CD4-positive, alpha-beta T cell (primary cell): Measurements from ENCODE around the gene SSUH2. TPM values are rescaled to one million over a fixed set of nuclear protein-coding genes. Genes with fewer than 3 reads are reported as not detected.
A peak's percentile ranks its signal among the peaks of the same experiment; 100 is the strongest.

Experiments
- ATAC-seq: fragments of 200-7000 bp; cut with Tn5 transposase; one replicate; pipeline ENCODE4 v1.10.0; 2022; ENCODE audit warnings: mild to moderate bottlenecking; ENCODE audit not compliant: poor library complexity
- CTCF ChIA-PET: fragments of 350-600 bp; sonication (Branson Sonifier 250); formaldehyde crosslinking; loops from one replicate; lab custom pipeline; 2021; ENCODE audit warnings: antibody characterized with exemption, inconsistent platforms; lab: Charles Lee
- POLR2A ChIA-PET: fragments of 350-600 bp; sonication (Branson Sonifier 250); formaldehyde crosslinking; loops from one replicate; lab custom pipeline; 2021; ENCODE audit warnings: antibody characterized with exemption, inconsistent platforms; lab: Charles Lee
- DNase-seq, 14 experiments: peaks; one replicate each; pipeline ENCODE4 v3.0.0-alpha.2; 2013 to 2020; ENCODE audit warnings: mixed read lengths in 2 of 14
- H3K27ac ChIP-seq, 2 donors: one replicate each; pipeline versions ENCODE4 v1.5.1 to v1.7.0; 2013; ENCODE audit warnings: low read length in 2 of 2, low read depth in 1 of 2, mild to moderate bottlenecking in 1 of 2
- H3K27me3 ChIP-seq, 2 experiments: 1 replicate in 1 of 2; 2 replicates in 1 of 2; pipeline versions ENCODE4 v1.6.1 to v1.7.0; 2013; ENCODE audit warnings: low read length in 2 of 2, control low read depth in 1 of 2, mild to moderate bottlenecking in 1 of 2, moderate library complexity in 1 of 2; ENCODE audit not compliant: insufficient read depth in 2 of 2, control insufficient read depth in 1 of 2
- H3K36me3 ChIP-seq: one replicate; pipeline ENCODE4 v1.6.1; 2013; ENCODE audit warnings: low read length, control low read depth; ENCODE audit not compliant: insufficient read depth
- H3K4me1 ChIP-seq: one replicate; pipeline ENCODE4 v1.6.1; 2013; ENCODE audit warnings: low read length, control low read depth; ENCODE audit not compliant: insufficient read depth
- H3K4me3 ChIP-seq: one replicate; pipeline ENCODE4 v1.5.1; 2013; ENCODE audit warnings: mild to moderate bottlenecking, low read length, moderate library complexity
- H3K9me3 ChIP-seq, 2 experiments: 1 replicate in 1 of 2; 2 replicates in 1 of 2; pipeline versions ENCODE4 v1.6.1 to v1.7.0; 2013; ENCODE audit warnings: low read length in 2 of 2, mild to moderate bottlenecking in 2 of 2, control low read depth in 1 of 2, moderate library complexity in 1 of 2; ENCODE audit not compliant: control insufficient read depth in 1 of 2, insufficient read depth in 1 of 2
- H3K27ac Mint-ChIP-seq: one replicate; pipeline ENCODE4 v1.8.0; 2020; ENCODE audit warnings: mixed read lengths
- H3K27me3 Mint-ChIP-seq: one replicate; pipeline ENCODE4 v1.8.0; 2021; ENCODE audit warnings: mixed read lengths
- H3K36me3 Mint-ChIP-seq: one replicate; pipeline ENCODE4 v1.8.0; 2021; ENCODE audit warnings: low read depth, mixed read lengths
- H3K4me1 Mint-ChIP-seq: one replicate; pipeline ENCODE4 v1.8.0; 2021; ENCODE audit warnings: low read depth, mixed read lengths
- H3K4me3 Mint-ChIP-seq: one replicate; pipeline ENCODE4 v1.8.0; 2020; ENCODE audit warnings: mild to moderate bottlenecking, mixed read lengths
- H3K9me3 Mint-ChIP-seq: one replicate; pipeline ENCODE4 v1.8.0; 2020; ENCODE audit warnings: mixed read lengths
- intact Hi-C, 2 experiments: fragments of 100-400 bp; cut with DNase I in 1 of 2; cut with micrococcal nuclease in 1 of 2; formaldehyde crosslinking; loops; one replicate each; pipeline versions ENCODE4 v1.15.1 to v1.9.0; 2023 to 2025; cut with DNase I, micrococcal nuclease
- total RNA-seq, 174 experiments: library from RNA in 2 of 174; stranded (reverse) in 2 of 174; gene quantifications; one replicate each; pipeline ENCODE4 v1.2.3 and lab custom pipeline; 2021 to 2026
- TF ChIP-seq, protein P1 (sequence below): fragments of 200-600 bp; IDR thresholded peaks from one replicate; pipeline ENCODE4 v1.8.0; 2022; ENCODE audit warnings: antibody characterized with exemption, mild to moderate bottlenecking

Gene SSUH2
- total RNA-seq, 2 experiments from 2014 or later: not detected

DNA sequence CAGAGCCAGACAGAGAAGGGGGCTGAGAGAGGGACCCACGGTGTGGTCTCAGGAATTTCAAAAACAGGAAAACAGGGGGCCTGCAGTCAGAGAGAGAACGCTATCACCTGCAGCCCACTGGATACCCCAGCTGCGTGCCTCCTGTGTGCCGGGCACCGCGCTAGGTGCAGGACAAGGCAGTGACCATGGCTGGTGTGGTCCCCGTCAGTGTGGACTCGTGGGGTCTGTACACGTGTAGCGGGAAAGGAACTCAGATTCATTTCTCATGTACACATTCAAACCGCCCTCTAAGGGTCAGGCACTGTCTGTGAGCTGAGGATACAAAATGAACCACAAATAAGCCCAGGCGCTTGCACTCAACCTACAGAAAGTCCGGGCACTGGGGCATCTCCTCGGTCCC, 20.9 kb downstream of the SSUH2 start:
- Mint-ChIP-seq H3K27ac (no peak overlapping the region), H3K36me3 (no peaks in the 10 kb centered on the region), H3K9me3 (peaks cover 2% of the 10 kb centered on the region), H3K4me1 (peaks cover 6% of the 10 kb centered on the region), H3K4me3 (no peak overlapping the region), H3K27me3 (peaks cover 17% of the 10 kb centered on the region)
- Histone ChIP-seq H3K27ac (no peak overlapping the region), H3K4me3 (no peak overlapping the region), H3K27me3 (no peaks in the 10 kb centered on the region), H3K4me1 (peaks cover 3% of the 10 kb centered on the region), H3K36me3 (no peaks in the 10 kb centered on the region), H3K9me3 (peaks cover 0 to 19% of the 10 kb centered on the region in 2 experiments)
- ChIA-PET POLR2A (no interaction called here), CTCF (no interaction called here)
- TF ChIP-seq, protein P1, sequence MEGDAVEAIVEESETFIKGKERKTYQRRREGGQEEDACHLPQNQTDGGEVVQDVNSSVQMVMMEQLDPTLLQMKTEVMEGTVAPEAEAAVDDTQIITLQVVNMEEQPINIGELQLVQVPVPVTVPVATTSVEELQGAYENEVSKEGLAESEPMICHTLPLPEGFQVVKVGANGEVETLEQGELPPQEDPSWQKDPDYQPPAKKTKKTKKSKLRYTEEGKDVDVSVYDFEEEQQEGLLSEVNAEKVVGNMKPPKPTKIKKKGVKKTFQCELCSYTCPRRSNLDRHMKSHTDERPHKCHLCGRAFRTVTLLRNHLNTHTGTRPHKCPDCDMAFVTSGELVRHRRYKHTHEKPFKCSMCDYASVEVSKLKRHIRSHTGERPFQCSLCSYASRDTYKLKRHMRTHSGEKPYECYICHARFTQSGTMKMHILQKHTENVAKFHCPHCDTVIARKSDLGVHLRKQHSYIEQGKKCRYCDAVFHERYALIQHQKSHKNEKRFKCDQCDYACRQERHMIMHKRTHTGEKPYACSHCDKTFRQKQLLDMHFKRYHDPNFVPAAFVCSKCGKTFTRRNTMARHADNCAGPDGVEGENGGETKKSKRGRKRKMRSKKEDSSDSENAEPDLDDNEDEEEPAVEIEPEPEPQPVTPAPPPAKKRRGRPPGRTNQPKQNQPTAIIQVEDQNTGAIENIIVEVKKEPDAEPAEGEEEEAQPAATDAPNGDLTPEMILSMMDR: no peak
- intact Hi-C loops: loop anchor here (5.0 to 10.0 kb wide), 3 partner anchors 176 to 299 kb away; no protein-coding TSS in a partner anchor
- DNase-seq (no peak), ATAC-seq (no peak)

DNA sequence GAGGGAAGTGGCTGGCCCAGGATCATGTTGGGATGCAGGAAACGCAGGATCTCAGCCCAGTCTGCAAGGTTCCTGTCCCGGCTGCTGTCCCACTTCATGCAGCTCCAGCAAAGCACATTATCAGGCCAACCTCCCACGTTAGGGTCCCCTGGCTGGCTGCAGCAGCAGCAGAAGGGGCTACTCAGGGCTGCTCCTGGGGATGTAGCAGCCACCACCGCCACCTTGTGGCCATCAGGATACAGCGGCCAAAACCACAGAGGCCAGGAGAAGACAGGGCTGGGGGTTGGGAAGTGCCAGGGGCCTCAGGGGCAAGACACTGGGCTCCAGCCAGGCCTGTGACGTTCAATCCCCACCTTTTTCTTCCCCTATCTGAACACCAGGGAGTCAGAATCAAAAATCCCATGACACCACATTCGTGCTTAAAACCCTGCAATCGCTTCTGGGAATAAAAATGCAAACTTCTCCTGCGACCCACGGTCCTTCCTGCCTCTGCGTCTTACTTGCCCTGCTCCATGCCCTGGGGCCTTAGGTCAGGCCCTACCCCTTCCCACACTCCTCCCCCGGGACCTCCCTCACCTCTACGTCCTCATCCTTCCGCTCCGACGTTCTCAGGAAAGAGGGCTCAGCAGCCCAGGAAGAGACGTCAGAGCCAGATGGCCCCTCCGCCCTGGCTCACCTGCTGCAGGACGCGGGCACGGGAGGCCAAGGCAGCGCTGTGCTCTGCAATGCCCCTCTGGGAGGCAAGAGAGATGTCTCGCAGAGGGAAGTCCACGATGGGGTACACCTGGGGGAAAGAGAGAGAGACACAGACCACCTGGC, 21.5 kb downstream of the SSUH2 start:
- H3K4me1 ChIP-seq: peaks cover 3% of the 10 kb centered on the region
- POLR2A ChIA-PET: no interaction called here
- Mint-ChIP-seq H3K9me3 (peaks cover 2% of the 10 kb centered on the region), H3K27me3 (peaks cover 17% of the 10 kb centered on the region), H3K4me1 (peaks cover 6% of the 10 kb centered on the region), H3K36me3 (no peaks in the 10 kb centered on the region), H3K4me3 (no peak overlapping the region), H3K27ac (no peak overlapping the region)
- H3K27me3 ChIP-seq: no peaks in the 10 kb centered on the region
- TF ChIP-seq, protein P1: peak; percentile 56
- DNase-seq (peak in 10 of 14 experiments; percentile 10 to 54 (median 26)), ATAC-seq (no peak)
- H3K9me3 ChIP-seq: peaks cover 0 to 24% of the 10 kb centered on the region in 2 experiments
- peak overlapping the region; percentile 35 for H3K4me3 ChIP-seq
- CTCF ChIA-PET: no interaction called here
- no peak overlapping the region for H3K27ac ChIP-seq
- H3K36me3 ChIP-seq: no peaks in the 10 kb centered on the region
- intact Hi-C loops: loop anchor here (5.0 to 10.0 kb wide), 3 partner anchors 176 to 298 kb away; no protein-coding TSS in a partner anchor

DNA sequence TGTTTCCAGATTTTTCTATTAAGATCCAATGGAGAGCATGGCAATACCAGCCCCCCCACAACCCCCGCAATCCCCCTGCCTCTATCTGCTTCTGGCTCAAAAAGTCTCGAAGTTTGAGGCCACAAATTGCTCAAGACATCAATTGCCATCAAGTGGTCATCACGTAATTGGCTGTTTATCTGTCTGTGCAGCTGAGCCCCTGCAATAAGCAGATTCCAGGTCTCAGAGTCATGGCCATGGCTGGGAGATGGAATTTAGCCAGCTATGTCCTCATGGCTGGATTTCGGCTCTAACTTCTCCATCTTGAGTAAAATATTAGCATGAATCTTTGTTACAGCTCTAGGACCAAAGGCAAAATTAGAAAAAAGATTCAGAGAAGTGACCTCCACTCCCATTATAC, 22.7 kb downstream of the SSUH2 start:
- intact Hi-C loops: loop anchor here (5.0 to 10.0 kb wide), 3 partner anchors 175 to 297 kb away; no protein-coding TSS in a partner anchor
- Mint-ChIP-seq H3K27ac (no peak overlapping the region), H3K9me3 (peaks cover 2% of the 10 kb centered on the region), H3K4me1 (peaks cover 6% of the 10 kb centered on the region), H3K27me3 (peaks cover 17% of the 10 kb centered on the region), H3K4me3 (no peak overlapping the region), H3K36me3 (no peaks in the 10 kb centered on the region)
- Histone ChIP-seq H3K36me3 (no peaks in the 10 kb centered on the region), H3K27ac (no peak overlapping the region), H3K4me1 (peaks cover 3% of the 10 kb centered on the region), H3K27me3 (no peaks in the 10 kb centered on the region), H3K9me3 (peaks cover 0 to 24% of the 10 kb centered on the region in 2 experiments), H3K4me3 (no peak overlapping the region)
- POLR2A ChIA-PET: no interaction called here
- ATAC-seq (no peak), DNase-seq (no peak)
- TF ChIP-seq, protein P1: no peak
- CTCF ChIA-PET: no interaction called here
